Mesendoderm (in vitro differentiated cells): ENCODE data around the gene GALNT18.

ENCODE experiments used
- DNase-seq: peaks from one replicate; pipeline ENCODE4 v3.0.0; 2013
- H2AK5ac ChIP-seq: 2 replicates; pipeline ENCODE4 v1.6.1; 2013; ENCODE audit warnings: low read length, inconsistent platforms
- H2BK120ac ChIP-seq: 2 replicates; pipeline ENCODE4 v1.6.1; 2013; ENCODE audit warnings: low read depth, mild to moderate bottlenecking, low read length, moderate library complexity, mixed read lengths
- H2BK15ac ChIP-seq: replicated peaks from 2 replicates; pipeline ENCODE4 v1.6.1; 2013; ENCODE audit warnings: low read depth, mild to moderate bottlenecking, moderate library complexity
- H2BK5ac ChIP-seq: 2 replicates; pipeline ENCODE4 v1.6.1; 2013; ENCODE audit warnings: low read length, inconsistent platforms
- H3K18ac ChIP-seq: 2 replicates; pipeline ENCODE4 v1.6.1; 2013; ENCODE audit warnings: mild to moderate bottlenecking, low read length, mixed read lengths
- H3K23ac ChIP-seq: one replicate; pipeline ENCODE4 v1.6.1; 2013; ENCODE audit warnings: low read length
- H3K27ac ChIP-seq: 2 replicates; pipeline ENCODE4 v1.5.1; 2013; ENCODE audit warnings: low read depth, mild to moderate bottlenecking, inconsistent platforms, low read length, moderate library complexity
- H3K27me3 ChIP-seq: 2 replicates; pipeline ENCODE4 v1.6.1; 2013; ENCODE audit warnings: low read length, control low read depth, mild to moderate bottlenecking, inconsistent platforms; ENCODE audit not compliant: insufficient read depth, poor library complexity
- H3K36me3 ChIP-seq: 2 replicates; pipeline ENCODE4 v1.6.1; 2013; ENCODE audit warnings: low read length, inconsistent platforms; ENCODE audit not compliant: control insufficient read depth, insufficient read depth
- H3K4ac ChIP-seq: one replicate; pipeline ENCODE4 v1.6.1; 2013; ENCODE audit warnings: low read depth, mild to moderate bottlenecking, low read length, moderate library complexity
- H3K4me1 ChIP-seq: 2 replicates; pipeline ENCODE4 v1.6.1; 2013; ENCODE audit warnings: low read depth, low read length, inconsistent platforms; ENCODE audit not compliant: control insufficient read depth
- H3K4me2 ChIP-seq: 2 replicates; pipeline ENCODE4 v1.6.1; 2013; ENCODE audit warnings: low read length
- H3K4me3 ChIP-seq: 2 replicates; pipeline ENCODE4 v1.5.1; 2013; ENCODE audit warnings: mild to moderate bottlenecking, low read length
- H3K56ac ChIP-seq: one replicate; pipeline ENCODE4 v1.6.1; 2013; ENCODE audit warnings: low read length
- H3K79me1 ChIP-seq: 2 replicates; pipeline ENCODE4 v1.6.1; 2013; ENCODE audit warnings: low read length, inconsistent platforms
- H3K79me2 ChIP-seq: 2 replicates; pipeline ENCODE4 v1.6.1; 2013; ENCODE audit warnings: mild to moderate bottlenecking, low read length; ENCODE audit not compliant: control insufficient read depth, insufficient read depth
- H3K9ac ChIP-seq: 2 replicates; pipeline ENCODE4 v1.6.1; 2013; ENCODE audit warnings: low read length, inconsistent platforms
- H4K5ac ChIP-seq: one replicate; pipeline ENCODE4 v1.6.1; 2013; ENCODE audit warnings: low read length
- H4K8ac ChIP-seq: one replicate; pipeline ENCODE4 v1.6.1; 2013; ENCODE audit warnings: low read depth, mild to moderate bottlenecking, control low read depth, low read length, moderate library complexity
- WGBS: extraction: QIAGEN DNeasy Blood & Tissue Kit; methylation state at CpG from one replicate; pipeline ENCODE4 v1.1.7; 2013; ENCODE audit warnings: low lambda C conversion rate, missing lambda C conversion rate; ENCODE audit not compliant: insufficient coverage; ENCODE audit errors: extremely low coverage; 5-methylcytosine and 5-hydroxymethylcytosine counted together

Gene GALNT18

GRCh38 chr11:11396301-11397035 lies 225.3 kb downstream of the GALNT18 start:
- H2BK120ac ChIP-seq, result no peak overlapping the region
- H2AK5ac ChIP-seq, result no peak overlapping the region
- no peak overlapping the region for H3K4me3 ChIP-seq
- no peak overlapping the region for H3K9ac ChIP-seq
- no peak overlapping the region for H4K5ac ChIP-seq
- H3K23ac ChIP-seq, result no peak overlapping the region
- H3K4ac ChIP-seq, result no peak overlapping the region
- H4K8ac ChIP-seq, result no peak overlapping the region
- H3K4me2 ChIP-seq, result no peak overlapping the region
- WGBS, result no CpG with 5 or more reads among the region's 11 CpGs
- no peak overlapping the region for H3K56ac ChIP-seq
- H3K27me3 ChIP-seq, result no peaks in the 10 kb centered on the region
- no peaks in the 10 kb centered on the region for H3K79me1 ChIP-seq
- H3K36me3 ChIP-seq, result no peaks in the 10 kb centered on the region
- no peak overlapping the region for H2BK15ac ChIP-seq
- peak; percentile 80 for DNase-seq
- no peak overlapping the region for H3K27ac ChIP-seq
- no peaks in the 10 kb centered on the region for H3K79me2 ChIP-seq
- peaks cover 3% of the 10 kb centered on the region for H3K4me1 ChIP-seq
- H3K18ac ChIP-seq, result no peak overlapping the region
- no peak overlapping the region for H2BK5ac ChIP-seq

GRCh38 chr11:11395126-11395525 lies 226.7 kb downstream of the GALNT18 start:
- H2BK5ac ChIP-seq, result no peak overlapping the region
- DNase-seq, result no peak

GRCh38 chr11:11394241-11394640 lies 227.6 kb downstream of the GALNT18 start:
- Histone ChIP-seq H3K4me2 (no peak overlapping the region), H3K36me3 (no peaks in the 10 kb centered on the region), H2BK120ac (no peak overlapping the region), H4K8ac (no peak overlapping the region), H3K23ac (no peak overlapping the region), H3K56ac (no peak overlapping the region), H3K79me2 (no peaks in the 10 kb centered on the region), H3K18ac (no peak overlapping the region), H2BK15ac (no peak overlapping the region), H2BK5ac (no peak overlapping the region), H4K5ac (no peak overlapping the region), H3K9ac (no peak overlapping the region), H3K4me3 (no peak overlapping the region), H3K79me1 (no peaks in the 10 kb centered on the region), H3K27me3 (no peaks in the 10 kb centered on the region), H2AK5ac (no peak overlapping the region), H3K4ac (no peak overlapping the region), H3K27ac (no peak overlapping the region), H3K4me1 (peaks cover 3% of the 10 kb centered on the region)
- DNase-seq, result no peak

More at GRCh38 chr11:11395126-11395525, 226.7 kb downstream of the GALNT18 start:
- Histone ChIP-seq H2BK15ac (no peak overlapping the region), H3K27me3 (no peaks in the 10 kb centered on the region), H3K4ac (no peak overlapping the region), H3K4me1 (peaks cover 3% of the 10 kb centered on the region), H3K18ac (no peak overlapping the region), H3K4me3 (no peak overlapping the region), H3K4me2 (no peak overlapping the region), H3K23ac (no peak overlapping the region), H3K79me1 (no peaks in the 10 kb centered on the region), H2BK120ac (no peak overlapping the region), H3K36me3 (no peaks in the 10 kb centered on the region), H3K79me2 (no peaks in the 10 kb centered on the region), H2AK5ac (no peak overlapping the region), H4K8ac (no peak overlapping the region), H3K56ac (no peak overlapping the region), H4K5ac (no peak overlapping the region), H3K9ac (no peak overlapping the region), H3K27ac (no peak overlapping the region)
- WGBS, result no CpG with 5 or more reads among the region's 2 CpGs

- Histone ChIP-seq H2BK15ac (no peak overlapping the region), H3K27me3 (no peaks in the 10 kb centered on the region), H4K5ac (no peak overlapping the region), H3K4me3 (no peak overlapping the region), H3K56ac (no peak overlapping the region), H3K9ac (no peak overlapping the region), H2BK120ac (no peak overlapping the region), H3K79me2 (no peaks in the 10 kb centered on the region), H3K4me1 (peaks cover 3% of the 10 kb centered on the region), H3K23ac (no peak overlapping the region), H2AK5ac (no peak overlapping the region), H3K18ac (no peak overlapping the region), H3K27ac (no peak overlapping the region), H4K8ac (no peak overlapping the region), H3K36me3 (no peaks in the 10 kb centered on the region), H3K4me2 (no peak overlapping the region), H3K79me1 (no peaks in the 10 kb centered on the region), H2BK5ac (no peak overlapping the region), H3K4ac (no peak overlapping the region)
- WGBS, result no CpG with 5 or more reads among the region's 13 CpGs
- no peak for DNase-seq
Observed at GRCh38 chr11:11391796-11392463, 229.9 kb downstream of the GALNT18 start.

GRCh38 chr11:11391169-11391568 lies 230.6 kb downstream of the GALNT18 start:
- Histone ChIP-seq H3K79me1 (no peaks in the 10 kb centered on the region), H3K36me3 (no peaks in the 10 kb centered on the region), H2AK5ac (no peak overlapping the region), H3K23ac (no peak overlapping the region), H2BK15ac (no peak overlapping the region), H4K8ac (no peak overlapping the region), H3K27ac (no peak overlapping the region), H3K18ac (no peak overlapping the region), H4K5ac (no peak overlapping the region), H3K4me3 (no peak overlapping the region), H2BK120ac (no peak overlapping the region), H3K4me2 (no peak overlapping the region), H3K27me3 (no peaks in the 10 kb centered on the region), H3K9ac (no peak overlapping the region), H2BK5ac (no peak overlapping the region), H3K4ac (no peak overlapping the region), H3K4me1 (no peaks in the 10 kb centered on the region), H3K56ac (no peak overlapping the region), H3K79me2 (no peaks in the 10 kb centered on the region)
- DNase-seq, result no peak
